ENCODE results near the gene OR4F15. TPM values are rescaled to one million over a fixed set of nuclear protein-coding genes. Genes with fewer than 3 reads are reported as not detected.

Gene OR4F15
- total RNA-seq, 2 donors from 2014 or later = not detected

- Mint-ChIP-seq H3K4me3 (no peak overlapping the region), H3K27me3 (ENCODE audit: insufficient read depth) (peaks cover 2% of the 10 kb centered on the region), H3K36me3 (ENCODE audit: low read depth) (no peaks in the 10 kb centered on the region), H3K9me3 (no peaks in the 10 kb centered on the region), H3K27ac (no peak overlapping the region), H3K4me1 (no peaks in the 10 kb centered on the region)
- TF ChIP-seq CTCF (conservative IDR thresholded peaks at IDR 0.05) = no peak
- no peaks in the 10 kb centered on the region for H3K9me3 ChIP-seq (ENCODE audit: control insufficient read depth, low read length)
- no peak overlapping the region for H3K4me3 ChIP-seq (ENCODE audit: low read length)
- no peak overlapping the region for H3K27ac ChIP-seq (ENCODE audit: low read depth, low read length)
- H3K27me3 ChIP-seq (ENCODE audit: control insufficient read depth, insufficient read depth, low read length, poor library complexity, severe bottlenecking) = no peaks in the 10 kb centered on the region
- H3K4me1 ChIP-seq (ENCODE audit: control insufficient read depth, insufficient read depth, low read length) = no peaks in the 10 kb centered on the region
- DNase-seq = no peak
- H3K9ac ChIP-seq (ENCODE audit: extremely low read depth, low read length, poor library complexity, severe bottlenecking) = no peak overlapping the region
- H3K36me3 ChIP-seq (ENCODE audit: control insufficient read depth, insufficient read depth, low read length) = no peaks in the 10 kb centered on the region
- 64 to 67% methylated on average over 2 of the region's 2 CpGs for WGBS, 2 experiments (ENCODE audit: insufficient coverage in 1 of 2, insufficient read length in 1 of 2)
These were observed 3.8 kb upstream of the OR4F15 start for GRCh38 chr15:101808201-101808600.

- Mint-ChIP-seq H3K27ac (no peak overlapping the region), H3K9me3 (no peaks in the 10 kb centered on the region), H3K27me3 (ENCODE audit: insufficient read depth) (peaks cover 2% of the 10 kb centered on the region), H3K4me1 (no peaks in the 10 kb centered on the region), H3K36me3 (ENCODE audit: low read depth) (no peaks in the 10 kb centered on the region), H3K4me3 (no peak overlapping the region)
- H3K9ac ChIP-seq (ENCODE audit: extremely low read depth, low read length, poor library complexity, severe bottlenecking) = no peak overlapping the region
- 94% methylated on average over 1 of the region's 1 CpG; no CpG with 5 or more reads in 1 of the 2 experiments for WGBS, 2 experiments (ENCODE audit: insufficient coverage in 1 of 2, insufficient read length in 1 of 2)
- no peaks in the 10 kb centered on the region for H3K36me3 ChIP-seq (ENCODE audit: control insufficient read depth, insufficient read depth, low read length)
- no peak for DNase-seq
- no peak overlapping the region for H3K4me3 ChIP-seq (ENCODE audit: low read length)
- peaks cover 4% of the 10 kb centered on the region for H3K27me3 ChIP-seq (ENCODE audit: control insufficient read depth, insufficient read depth, low read length, poor library complexity, severe bottlenecking)
- no peak for TF ChIP-seq CTCF (conservative IDR thresholded peaks at IDR 0.05)
- H3K27ac ChIP-seq (ENCODE audit: low read depth, low read length) = no peak overlapping the region
- H3K4me1 ChIP-seq (ENCODE audit: control insufficient read depth, insufficient read depth, low read length) = no peaks in the 10 kb centered on the region
- no peaks in the 10 kb centered on the region for H3K9me3 ChIP-seq (ENCODE audit: control insufficient read depth, low read length)
These were observed 1.5 kb upstream of the OR4F15 start for GRCh38 chr15:101810456-101810855.

- 40 to 71% methylated on average over 1 to 3 of the region's 3 CpGs for WGBS, 2 experiments (ENCODE audit: insufficient coverage in 1 of 2, insufficient read length in 1 of 2)
- H3K27me3 Mint-ChIP-seq (ENCODE audit: insufficient read depth) = peaks cover 2% of the 10 kb centered on the region
- Histone ChIP-seq H3K27me3 (ENCODE audit: control insufficient read depth, insufficient read depth, low read length, poor library complexity, severe bottlenecking) (peaks cover 4% of the 10 kb centered on the region), H3K9ac (ENCODE audit: extremely low read depth, low read length, poor library complexity, severe bottlenecking) (no peak overlapping the region), H3K9me3 (ENCODE audit: control insufficient read depth, low read length) (no peaks in the 10 kb centered on the region), H3K27ac (ENCODE audit: low read depth, low read length) (no peak overlapping the region), H3K4me3 (ENCODE audit: low read length) (no peak overlapping the region), H3K4me1 (ENCODE audit: control insufficient read depth, insufficient read depth, low read length) (no peaks in the 10 kb centered on the region), H3K36me3 (ENCODE audit: control insufficient read depth, insufficient read depth, low read length) (no peaks in the 10 kb centered on the region)
- no peaks in the 10 kb centered on the region for H3K9me3 Mint-ChIP-seq
- no peak for TF ChIP-seq CTCF (conservative IDR thresholded peaks at IDR 0.05)
- H3K27ac Mint-ChIP-seq = no peak overlapping the region
- H3K36me3 Mint-ChIP-seq (ENCODE audit: low read depth) = no peaks in the 10 kb centered on the region
- no peak for DNase-seq
- no peak overlapping the region for H3K4me3 Mint-ChIP-seq
- no peaks in the 10 kb centered on the region for H3K4me1 Mint-ChIP-seq
These were observed 1.1 kb upstream of the OR4F15 start for GRCh38 chr15:101810876-101811275.
